HT1080 (cell line): ENCODE results near the gene C2orf74. TPM values are rescaled to one million over a fixed set of nuclear protein-coding genes. Genes with fewer than 3 reads are reported as not detected.

Experiments used
- DNase-seq: peaks from one replicate; pipeline ENCODE4 v3.0.0-alpha.2; 2015; ENCODE audit warnings: low read depth
- total RNA-seq: library from RNA; depleted of rRNA; stranded (reverse); fragments of >200 nt; shearing (Covaris generic); gene quantifications from 2 replicates; pipeline ENCODE4 v1.2.3, GENCODE V29; 2014; rRNA removed

C2orf74 gene
- total RNA-seq, 1 experiment from 2014 or later: 30.5 TPM

DNA sequence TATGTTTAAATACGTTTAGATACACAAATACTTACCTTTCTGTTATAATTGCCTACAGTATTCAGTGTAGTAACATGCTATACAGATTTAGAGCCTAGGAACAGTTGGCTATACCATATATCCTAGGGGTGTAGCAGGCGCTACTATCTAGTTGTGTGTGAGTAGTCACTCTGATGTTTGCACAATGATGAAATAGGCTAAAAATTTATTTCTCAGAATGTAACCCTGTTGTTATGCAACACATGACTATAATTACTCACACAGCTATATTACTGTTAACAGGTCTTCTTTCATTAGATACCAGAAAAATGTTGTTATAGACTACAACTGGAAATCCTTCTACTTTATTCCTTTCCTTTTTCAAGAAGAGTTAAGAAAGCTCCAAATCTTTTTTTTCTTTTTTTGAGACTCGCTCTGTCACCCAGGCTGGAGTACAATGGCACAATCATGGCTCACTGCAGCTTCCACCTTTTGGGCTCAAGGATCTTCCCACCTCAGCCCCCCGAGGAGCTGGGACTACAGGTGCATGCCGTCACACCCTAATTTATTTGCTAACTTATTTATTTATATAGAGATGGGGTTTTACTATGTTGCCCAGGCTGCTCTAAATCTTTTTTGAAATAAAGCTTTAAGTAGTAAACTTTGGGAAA, 48.5 kb downstream of the C2orf74 start:
- DNase-seq: peak; percentile 65

DNA sequence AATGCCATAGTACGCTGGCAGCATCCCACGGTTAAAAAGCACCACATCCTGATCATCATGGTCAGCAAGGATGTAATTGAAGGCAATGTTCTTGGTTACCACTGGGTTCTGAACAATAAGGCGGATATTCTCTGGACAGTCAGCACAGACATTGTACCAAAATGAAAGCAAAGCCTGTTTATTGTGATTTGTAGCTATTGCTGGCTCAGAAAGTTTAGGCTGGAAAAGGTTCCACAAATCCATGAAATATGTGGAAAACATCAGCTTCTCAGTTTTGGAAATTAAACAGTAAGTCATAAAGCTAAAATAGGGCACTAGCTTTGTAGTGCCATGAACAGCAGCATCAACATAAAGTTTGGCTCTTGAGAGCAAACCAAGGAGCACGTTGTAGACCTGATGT, 52.2 kb downstream of the C2orf74 start:
- DNase-seq: no peak

Other genes with a start within 250 kb of the C2orf74 start
- 19.1 and 25.1 TPM in 2 replicates for gene PEX13, start 144.5 kb upstream of the C2orf74 start, total RNA-seq
- gene PUS10, start 143.9 kb upstream of the C2orf74 start, total RNA-seq: 3.3 and 3.7 TPM in 2 replicates
- 5.1 and 5.3 TPM in 2 replicates for gene SANBR, start 96.3 kb upstream of the C2orf74 start, total RNA-seq